Spinal cord (tissue), 10 donors: ENCODE results near the gene CLIC1. TPM values are rescaled to one million over a fixed set of nuclear protein-coding genes. Genes with fewer than 3 reads are reported as not detected.
A peak's percentile ranks its signal among the peaks of the same experiment; 100 is the strongest.

ENCODE experiments used
- DNase-seq, 6 donors: peaks; one replicate each; pipeline versions ENCODE4 v3.0.0 to v3.0.0-alpha.2; 2013 to 2015; ENCODE audit warnings: low spot score in 6 of 6, low read depth in 4 of 6
- H3K27ac ChIP-seq: one replicate; pipeline ENCODE4 v1.5.1; 2013; ENCODE audit warnings: low read depth, low read length, control low read depth
- H3K27me3 ChIP-seq: one replicate; pipeline ENCODE4 v1.6.1; 2013; ENCODE audit warnings: low read length; ENCODE audit not compliant: control insufficient read depth, insufficient read depth
- H3K36me3 ChIP-seq: one replicate; pipeline ENCODE4 v1.6.1; 2013; ENCODE audit warnings: low read length; ENCODE audit not compliant: control insufficient read depth, insufficient read depth
- H3K4me1 ChIP-seq: one replicate; pipeline ENCODE4 v1.6.1; 2013; ENCODE audit warnings: low read length; ENCODE audit not compliant: control insufficient read depth, insufficient read depth
- H3K4me3 ChIP-seq: one replicate; pipeline ENCODE4 v1.5.1; 2013; ENCODE audit warnings: low read depth, low read length, control low read depth
- H3K9me3 ChIP-seq: one replicate; pipeline ENCODE4 v1.6.1; 2013; ENCODE audit warnings: low read length; ENCODE audit not compliant: control insufficient read depth, insufficient read depth
- WGBS: methylation state at CpG from one replicate; pipeline ENCODE4 v1.1.5; 2013; ENCODE audit warnings: missing lambda C conversion rate; ENCODE audit not compliant: insufficient coverage; 5-methylcytosine and 5-hydroxymethylcytosine counted together
- polyA plus RNA-seq, 2 donors: library from polyadenylated mRNA; unstranded; fragments of 120-200 nt; gene quantifications; one replicate each; pipeline ENCODE4 v1.2.1, GENCODE V29; 2013; ENCODE audit not compliant: insufficient read length in 2 of 2
- total RNA-seq, 2 donors: library from RNA; depleted of rRNA in 1 of 2; stranded (reverse); fragments of 120-200 nt in 1 of 2; fragments of >200 nt in 1 of 2; gene quantifications; one replicate each; pipeline versions ENCODE4 v1.2.3 to v1.2.4, GENCODE V29; 2013 to 2014
- donor health status: healthy.

Gene CLIC1
- total and polyA plus RNA-seq, 4 donors = 73.5 to 322 (median 91.7) TPM

- Histone ChIP-seq H3K36me3 (peaks cover 25% of the 10 kb centered on the region), H3K4me3 (no peak overlapping the region), H3K4me1 (peaks cover 47% of the 10 kb centered on the region), H3K9me3 (no peaks in the 10 kb centered on the region), H3K27me3 (peaks cover 2% of the 10 kb centered on the region), H3K27ac (no peak overlapping the region)
- DNase-seq = no peak
- WGBS = no CpG with 5 or more reads among the region's 3 CpGs
Observed at GRCh38 chr6:31732029-31732428, 4.3 kb downstream of the CLIC1 start.

GRCh38 chr6:31730631-31731086, 5.7 kb downstream of the CLIC1 start:
- 93% methylated on average over 3 of the region's 11 CpGs for WGBS
- Histone ChIP-seq H3K36me3 (peaks cover 37% of the 10 kb centered on the region), H3K9me3 (no peaks in the 10 kb centered on the region), H3K4me3 (peak overlapping the region; percentile 99), H3K27me3 (peaks cover 2% of the 10 kb centered on the region), H3K4me1 (peaks cover 43% of the 10 kb centered on the region), H3K27ac (peak overlapping the region; percentile 99)
- DNase-seq = no peak

- Histone ChIP-seq H3K27me3 (no peaks in the 10 kb centered on the region), H3K4me1 (peaks cover 40% of the 10 kb centered on the region), H3K9me3 (no peaks in the 10 kb centered on the region), H3K36me3 (peaks cover 42% of the 10 kb centered on the region), H3K4me3 (peak overlapping the region; percentile 99), H3K27ac (peak overlapping the region; percentile 99)
- peak in 5 of 6 donors; percentile 73 to 97 (median 83) for DNase-seq
- under 1% methylated on average over 37 of the region's 46 CpGs for WGBS
Observed at GRCh38 chr6:31729979-31730630, 6.2 kb downstream of the CLIC1 start.

- H3K4me3 ChIP-seq = peak overlapping the region; percentile 99
- peaks cover 47% of the 10 kb centered on the region for H3K36me3 ChIP-seq
- no peaks in the 10 kb centered on the region for H3K9me3 ChIP-seq
- H3K27ac ChIP-seq = peak overlapping the region; percentile 99
- 0% methylated on average over 26 of the region's 29 CpGs for WGBS
- H3K27me3 ChIP-seq = no peaks in the 10 kb centered on the region
- DNase-seq = peak; percentile 78 to 97 (median 87)
- peaks cover 34% of the 10 kb centered on the region for H3K4me1 ChIP-seq
Observed at GRCh38 chr6:31729515-31729978, 6.8 kb downstream of the CLIC1 start.

- WGBS = 6% methylated on average over 30 of the region's 36 CpGs
- H3K27ac ChIP-seq = peak within 1 kb of the TSS; percentile 99
- peaks cover 53% of the 10 kb centered on the region for H3K36me3 ChIP-seq
- H3K4me1 ChIP-seq = peaks cover 28% of the 10 kb centered on the region
- DNase-seq = peak in 1 of 6 donors; percentile 24
- H3K4me3 ChIP-seq = peak within 1 kb of the TSS; percentile 99
- H3K9me3 ChIP-seq = no peaks in the 10 kb centered on the region
- no peaks in the 10 kb centered on the region for H3K27me3 ChIP-seq
Observed at GRCh38 chr6:31728767-31729514, 7.4 kb downstream of the CLIC1 start, which contains the start of gene DDAH2. TSS of gene DDAH2 (minus strand) at chr6:31729299. CDS start at chr6:31729161, 138 bp downstream.

- Histone ChIP-seq H3K4me1 (peaks cover 28% of the 10 kb centered on the region), H3K9me3 (no peaks in the 10 kb centered on the region), H3K4me3 (peak overlapping the region; percentile 99), H3K36me3 (peaks cover 58% of the 10 kb centered on the region), H3K27ac (peak overlapping the region; percentile 99), H3K27me3 (no peaks in the 10 kb centered on the region)
- WGBS = 62% methylated on average over 34 of the region's 41 CpGs
- no peak for DNase-seq
Observed at GRCh38 chr6:31727717-31728671, 8.3 kb downstream of the CLIC1 start.

GRCh38 chr6:31727034-31727716, 9.2 kb downstream of the CLIC1 start:
- peaks cover 55% of the 10 kb centered on the region for H3K36me3 ChIP-seq
- no peaks in the 10 kb centered on the region for H3K27me3 ChIP-seq
- peak overlapping the region; percentile 36 for H3K27ac ChIP-seq
- 87% methylated on average over 6 of the region's 7 CpGs for WGBS
- H3K4me1 ChIP-seq = peaks cover 28% of the 10 kb centered on the region
- no peaks in the 10 kb centered on the region for H3K9me3 ChIP-seq
- H3K4me3 ChIP-seq = no peak overlapping the region
- DNase-seq = no peak

- Histone ChIP-seq H3K4me1 (peaks cover 27% of the 10 kb centered on the region), H3K27me3 (no peaks in the 10 kb centered on the region), H3K36me3 (peaks cover 55% of the 10 kb centered on the region), H3K27ac (no peak overlapping the region), H3K9me3 (no peaks in the 10 kb centered on the region), H3K4me3 (no peak overlapping the region)
- 85% methylated on average over 6 of the region's 12 CpGs for WGBS
- no peak for DNase-seq
Observed at GRCh38 chr6:31725502-31726350, 10.6 kb downstream of the CLIC1 start.
